ENCODE measurements around the gene NBEAL2.

The NBEAL2 gene

DNA sequence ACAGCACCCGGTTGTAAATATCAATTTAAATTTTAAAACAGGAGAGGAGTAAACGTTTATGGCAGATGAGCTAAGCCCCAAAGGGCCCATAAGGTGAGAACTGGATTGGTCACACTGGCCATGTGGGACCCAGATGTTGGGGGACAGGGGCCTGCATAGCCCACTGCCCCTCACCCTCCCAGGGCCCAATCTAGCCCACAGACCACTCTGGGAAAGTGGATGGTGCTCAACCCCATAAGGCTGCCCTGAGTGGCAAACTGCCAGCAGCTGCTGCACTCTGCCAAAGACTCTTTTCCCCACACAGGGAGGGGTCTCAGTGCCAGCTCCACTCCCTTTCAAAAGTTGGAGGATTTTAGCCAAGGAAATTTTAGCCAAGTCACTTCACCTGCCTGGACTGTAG lies 45.4 kb upstream of the NBEAL2 start:
- H3K4me3 ChIP-seq (ENCODE audit: low read depth, low read length): no peak overlapping the region
- TF ChIP-seq, protein P1, sequence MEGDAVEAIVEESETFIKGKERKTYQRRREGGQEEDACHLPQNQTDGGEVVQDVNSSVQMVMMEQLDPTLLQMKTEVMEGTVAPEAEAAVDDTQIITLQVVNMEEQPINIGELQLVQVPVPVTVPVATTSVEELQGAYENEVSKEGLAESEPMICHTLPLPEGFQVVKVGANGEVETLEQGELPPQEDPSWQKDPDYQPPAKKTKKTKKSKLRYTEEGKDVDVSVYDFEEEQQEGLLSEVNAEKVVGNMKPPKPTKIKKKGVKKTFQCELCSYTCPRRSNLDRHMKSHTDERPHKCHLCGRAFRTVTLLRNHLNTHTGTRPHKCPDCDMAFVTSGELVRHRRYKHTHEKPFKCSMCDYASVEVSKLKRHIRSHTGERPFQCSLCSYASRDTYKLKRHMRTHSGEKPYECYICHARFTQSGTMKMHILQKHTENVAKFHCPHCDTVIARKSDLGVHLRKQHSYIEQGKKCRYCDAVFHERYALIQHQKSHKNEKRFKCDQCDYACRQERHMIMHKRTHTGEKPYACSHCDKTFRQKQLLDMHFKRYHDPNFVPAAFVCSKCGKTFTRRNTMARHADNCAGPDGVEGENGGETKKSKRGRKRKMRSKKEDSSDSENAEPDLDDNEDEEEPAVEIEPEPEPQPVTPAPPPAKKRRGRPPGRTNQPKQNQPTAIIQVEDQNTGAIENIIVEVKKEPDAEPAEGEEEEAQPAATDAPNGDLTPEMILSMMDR (IDR thresholded peaks at IDR 0.05; ENCODE audit: insufficient read depth, low read depth, low read length, missing control alignments): no peak
- no peak for DNase-seq (ENCODE audit: low read depth)

DNA sequence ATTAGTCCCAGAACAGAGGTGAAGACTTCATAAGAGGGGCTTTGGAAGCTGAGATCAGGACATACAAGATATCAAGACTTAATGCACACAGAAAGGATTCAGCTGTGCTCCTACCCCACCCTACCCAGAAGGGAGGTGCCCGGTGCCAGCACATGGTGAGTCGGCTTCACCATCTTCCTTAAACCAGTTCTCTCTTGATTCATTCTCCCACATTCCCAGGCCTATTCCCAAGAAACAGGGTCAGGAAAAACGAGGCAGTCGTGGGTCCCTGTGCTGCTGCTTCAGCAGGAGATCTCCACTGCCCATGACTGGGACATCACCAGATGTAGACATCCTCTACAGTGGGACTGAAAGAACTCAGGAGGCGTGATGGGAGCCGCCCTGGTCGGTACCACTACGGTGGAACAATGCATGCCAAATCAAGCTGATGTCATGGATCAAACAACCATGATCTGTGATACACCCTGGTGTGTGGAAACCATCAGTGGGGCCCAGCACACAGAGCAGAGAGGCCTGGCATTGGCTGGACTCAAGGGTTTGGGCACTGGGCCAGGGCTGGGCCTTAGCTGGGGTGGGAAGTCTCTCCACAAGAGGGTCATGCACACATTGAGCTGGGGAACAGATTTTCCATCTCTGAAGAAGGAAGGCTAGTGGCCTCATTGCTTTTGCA lies 44.8 kb upstream of the NBEAL2 start:
- TF ChIP-seq, protein P1 (IDR thresholded peaks at IDR 0.05; ENCODE audit: insufficient read depth, low read depth, low read length, missing control alignments): no peak
- no peak overlapping the region for H3K4me3 ChIP-seq (ENCODE audit: low read depth, low read length)
- DNase-seq (ENCODE audit: low read depth): no peak

DNA sequence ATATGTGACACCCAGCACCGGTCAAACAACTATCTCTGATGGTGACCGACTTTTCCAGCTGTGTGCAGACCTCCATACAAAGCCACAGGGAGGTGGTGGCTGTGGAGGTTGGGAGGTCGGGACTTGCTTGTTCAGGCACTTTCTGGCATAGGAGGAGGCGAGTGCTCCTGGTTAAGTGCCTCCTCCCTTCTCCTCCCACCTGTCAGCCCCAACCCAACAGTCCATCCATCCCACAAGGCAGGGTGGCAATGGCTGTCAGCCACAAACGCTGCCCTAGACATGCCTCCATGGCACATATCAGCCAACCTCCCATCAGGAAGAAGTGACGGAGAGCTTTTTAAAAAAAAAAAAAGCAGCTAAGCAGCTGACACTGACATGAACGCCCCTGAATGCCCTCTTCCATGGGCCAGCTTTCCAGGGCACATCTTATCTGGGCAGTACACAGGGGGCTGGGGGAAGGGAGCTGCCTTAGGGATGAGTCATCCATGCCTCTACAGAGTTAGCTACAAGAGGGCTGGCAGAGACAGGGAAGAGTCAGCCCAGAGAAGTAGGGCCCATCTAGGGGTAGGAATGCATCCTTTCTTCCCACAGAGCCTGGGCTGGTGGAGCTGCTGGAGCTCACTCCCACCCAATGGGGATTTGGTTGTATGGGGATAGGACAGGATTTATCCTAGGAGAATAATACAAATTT lies 44.2 kb upstream of the NBEAL2 start:
- DNase-seq (ENCODE audit: low read depth): no peak
- TF ChIP-seq, protein P1 (IDR thresholded peaks at IDR 0.05; ENCODE audit: insufficient read depth, low read depth, low read length, missing control alignments): no peak
- H3K4me3 ChIP-seq (ENCODE audit: low read depth, low read length): no peak overlapping the region

DNA sequence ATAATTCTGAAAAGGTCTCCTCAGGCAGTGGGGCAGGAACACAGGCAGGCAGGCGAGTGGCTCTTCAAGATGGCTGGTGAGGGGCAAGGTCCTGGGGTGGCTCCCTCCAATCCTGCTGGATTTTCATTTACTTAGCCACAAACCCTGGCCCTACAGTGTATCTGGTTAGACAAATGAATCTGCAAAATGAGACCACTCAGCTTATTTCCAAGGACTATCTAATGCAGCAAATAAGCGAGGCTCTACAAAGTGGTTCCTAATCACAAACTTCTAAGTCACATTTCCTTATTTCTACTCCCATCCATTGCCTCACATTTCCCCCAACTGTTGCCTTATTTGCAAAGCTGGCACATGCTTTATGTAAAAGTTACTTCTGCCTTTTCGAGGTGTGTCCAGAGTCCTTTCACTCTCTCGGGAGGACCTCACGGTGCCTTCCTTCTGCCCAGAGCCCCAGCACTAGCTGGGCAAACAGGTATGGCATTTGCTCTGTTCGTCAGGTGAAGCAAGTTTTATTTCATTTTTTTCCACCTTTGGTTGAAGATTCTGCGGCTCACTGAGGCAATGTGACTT lies 43.4 kb upstream of the NBEAL2 start:
- no peak overlapping the region for H3K4me3 ChIP-seq (ENCODE audit: low read depth, low read length)
- TF ChIP-seq, protein P1 (IDR thresholded peaks at IDR 0.05; ENCODE audit: insufficient read depth, low read depth, low read length, missing control alignments): no peak
- no peak for DNase-seq (ENCODE audit: low read depth)

DNA sequence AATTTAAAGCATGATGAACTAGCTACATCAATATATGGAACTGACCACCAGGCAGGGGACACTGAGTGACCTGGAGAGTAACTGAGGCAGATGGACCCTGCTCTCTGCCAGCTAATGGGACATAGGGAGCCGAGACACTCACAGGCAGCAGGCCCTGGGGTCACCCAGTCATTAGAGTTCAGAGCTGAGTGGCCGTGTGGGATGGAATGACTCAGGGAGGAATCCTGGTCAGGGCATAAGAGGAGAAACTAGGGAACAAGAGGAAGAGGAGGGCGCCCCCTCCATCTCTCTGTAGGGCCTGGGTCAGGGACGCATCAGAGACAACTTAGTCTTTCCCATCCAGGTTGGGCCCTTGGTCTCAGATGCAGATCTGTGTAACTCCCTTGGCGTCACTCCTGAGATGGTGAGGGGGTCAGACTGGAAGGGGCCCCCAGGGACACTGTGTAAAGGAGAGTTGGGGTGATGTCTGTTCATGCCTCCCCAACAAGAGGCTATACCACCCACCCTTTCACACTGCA lies 42.7 kb upstream of the NBEAL2 start:
- H3K4me3 ChIP-seq (ENCODE audit: low read depth, low read length): no peak overlapping the region
- DNase-seq (ENCODE audit: low read depth): no peak
- TF ChIP-seq, protein P1 (IDR thresholded peaks at IDR 0.05; ENCODE audit: insufficient read depth, low read depth, low read length, missing control alignments): no peak

DNA sequence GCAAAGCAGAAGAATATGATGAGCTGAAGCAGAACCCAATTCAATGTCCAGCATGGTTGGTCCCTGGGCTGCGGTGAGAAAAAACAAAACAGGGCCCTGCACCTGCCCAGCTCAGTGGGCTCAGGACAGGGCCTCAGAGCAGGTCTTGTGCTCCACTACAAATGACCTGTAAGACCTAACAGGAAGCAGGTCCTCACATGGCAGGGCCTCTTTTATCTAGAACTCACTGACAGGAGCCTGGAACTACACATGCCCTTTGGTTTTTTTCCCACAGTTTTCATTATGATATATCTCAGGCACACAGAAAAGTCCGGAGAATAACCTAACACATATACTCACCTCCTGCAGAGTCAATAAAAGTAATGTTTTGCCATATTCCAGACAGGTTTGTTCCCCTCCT lies 41.3 kb upstream of the NBEAL2 start:
- no peak for DNase-seq (ENCODE audit: low read depth)

More for the DNA sequence above, 41.3 kb upstream of the NBEAL2 start:
- no peak overlapping the region for H3K4me3 ChIP-seq (ENCODE audit: low read depth, low read length)
- TF ChIP-seq, protein P1 (IDR thresholded peaks at IDR 0.05; ENCODE audit: insufficient read depth, low read depth, low read length, missing control alignments): no peak

All from GM12865 (cell line).